Mesodermal cell (in vitro differentiated cells): ENCODE measurements around the gene OR10AD1.
"Not testable (repeated sequence)": the region's sequence is repeated elsewhere in the genome, so short reads cannot be mapped to it uniquely, and the experiment has no call there.

Source experiments
- H3K27ac ChIP-seq: 2 replicates; pipeline ENCODE4 v1.7.0; 2013; ENCODE audit warnings: mild to moderate bottlenecking, low read depth, low read length, moderate library complexity; ENCODE audit not compliant: severe bottlenecking
- H3K36me3 ChIP-seq: 2 replicates; pipeline ENCODE4 v1.7.1; 2013; ENCODE audit warnings: mild to moderate bottlenecking, low read length, moderate library complexity; ENCODE audit not compliant: control insufficient read depth, insufficient read depth
- H3K4me1 ChIP-seq: one replicate; pipeline ENCODE4 v1.7.1; 2013; ENCODE audit warnings: mild to moderate bottlenecking, low read length; ENCODE audit not compliant: insufficient read depth, control insufficient read depth, poor library complexity, severe bottlenecking
- H3K4me3 ChIP-seq: 2 replicates; pipeline ENCODE4 v1.7.0; 2013; ENCODE audit warnings: low read length, control low read depth, mild to moderate bottlenecking; ENCODE audit not compliant: insufficient read depth, poor library complexity, severe bottlenecking; ENCODE audit errors: extremely low read depth
- H3K9me3 ChIP-seq: 2 replicates; pipeline ENCODE4 v1.7.1; 2013; ENCODE audit warnings: mild to moderate bottlenecking, low read length, moderate library complexity; ENCODE audit not compliant: control insufficient read depth
- WGBS, 2 experiments: methylation state at CpG; one replicate each; pipeline ENCODE4 v1.1.5; 2013; ENCODE audit warnings: missing lambda C conversion rate in 2 of 2; ENCODE audit not compliant: insufficient coverage in 2 of 2; 5-methylcytosine and 5-hydroxymethylcytosine counted together

OR10AD1 gene

DNA sequence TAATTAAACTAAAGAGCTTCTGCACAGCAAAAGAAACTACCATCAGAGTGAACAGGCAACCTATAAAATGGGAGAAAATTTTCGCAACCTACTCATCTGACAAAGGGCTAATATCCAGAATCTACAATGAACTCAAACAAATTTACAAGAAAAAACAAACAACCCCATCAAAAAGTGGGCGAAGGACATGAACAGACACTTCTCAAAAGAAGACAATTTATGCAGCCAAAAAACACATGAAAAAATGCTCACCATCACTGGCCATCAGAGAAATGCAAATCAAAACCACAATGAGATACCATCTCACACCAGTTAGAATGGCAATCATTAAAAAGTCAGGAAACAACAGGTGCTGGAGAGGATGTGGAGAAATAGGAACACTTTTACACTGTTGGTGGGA lies 6.4 kb upstream of the OR10AD1 start:
- peaks cover 12% of the 10 kb centered on the region for H3K9me3 ChIP-seq
- not testable (repeated sequence) for H3K36me3 ChIP-seq, H3K27ac ChIP-seq, H3K4me3 ChIP-seq, H3K4me1 ChIP-seq
- no CpG with 5 or more reads among the region's 2 CpGs for WGBS, 2 experiments

- 86 to 89% methylated on average over 5 to 8 of the region's 8 CpGs for WGBS, 2 experiments
- Histone ChIP-seq H3K4me1 (no peaks in the 10 kb centered on the region), H3K4me3 (no peak overlapping the region), H3K36me3 (no peaks in the 10 kb centered on the region), H3K9me3 (peaks cover 10% of the 10 kb centered on the region), H3K27ac (no peak overlapping the region)
Measured at GRCh38 chr12:48202766-48203165, 326 bp downstream of the OR10AD1 start.

GRCh38 chr12:48201516-48201915 lies 1.6 kb downstream of the OR10AD1 start:
- H3K36me3 ChIP-seq = no peaks in the 10 kb centered on the region
- no peaks in the 10 kb centered on the region for H3K4me1 ChIP-seq
- peaks cover 4% of the 10 kb centered on the region for H3K9me3 ChIP-seq
- no peak overlapping the region for H3K27ac ChIP-seq
- no CpG with 5 or more reads among the region's 3 CpGs for WGBS, 2 experiments
- H3K4me3 ChIP-seq = no peak overlapping the region

DNA sequence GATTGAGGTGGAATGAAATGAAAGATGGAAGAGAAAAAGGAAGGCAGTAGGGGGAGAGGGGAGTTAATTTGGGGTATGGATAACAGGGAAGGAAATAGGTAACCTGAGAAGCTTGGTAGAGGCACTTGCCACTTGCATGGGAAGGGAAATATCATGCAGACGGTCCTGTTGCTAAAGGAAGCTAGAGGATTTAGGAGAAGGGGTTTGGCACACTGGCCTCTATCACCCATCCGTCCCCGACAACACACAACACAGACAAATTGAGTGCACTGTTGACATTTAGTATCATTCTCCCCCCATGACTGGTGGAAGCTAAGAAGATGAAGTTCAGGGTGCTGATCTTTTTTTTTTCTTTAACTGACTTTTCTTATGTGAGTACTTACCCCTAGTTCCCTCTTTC lies 2.0 kb downstream of the OR10AD1 start:
- Histone ChIP-seq H3K4me1 (no peaks in the 10 kb centered on the region), H3K4me3 (no peak overlapping the region), H3K9me3 (peaks cover 4% of the 10 kb centered on the region), H3K27ac (no peak overlapping the region), H3K36me3 (no peaks in the 10 kb centered on the region)
- WGBS, 2 experiments = 40 to 100% methylated on average over 1 of the region's 3 CpGs

GRCh38 chr12:48199774-48200221 lies 3.3 kb downstream of the OR10AD1 start:
- no peaks in the 10 kb centered on the region for H3K36me3 ChIP-seq
- WGBS, 2 experiments = no CpG with 5 or more reads among the region's 3 CpGs
- peaks cover 5% of the 10 kb centered on the region for H3K4me1 ChIP-seq
- no peak overlapping the region for H3K4me3 ChIP-seq
- peak overlapping the region; percentile 73 for H3K27ac ChIP-seq
- peaks cover 4% of the 10 kb centered on the region for H3K9me3 ChIP-seq

- peak overlapping the region; percentile 58 for H3K4me3 ChIP-seq
- peak overlapping the region; percentile 81 for H3K27ac ChIP-seq
- WGBS, 2 experiments = 80 to 94% methylated on average over 1 to 3 of the region's 10 CpGs
- no peaks in the 10 kb centered on the region for H3K36me3 ChIP-seq
- peaks cover 6% of the 10 kb centered on the region for H3K4me1 ChIP-seq
- no peaks in the 10 kb centered on the region for H3K9me3 ChIP-seq
Measured at GRCh38 chr12:48198985-48199384, 4.1 kb downstream of the OR10AD1 start.

DNA sequence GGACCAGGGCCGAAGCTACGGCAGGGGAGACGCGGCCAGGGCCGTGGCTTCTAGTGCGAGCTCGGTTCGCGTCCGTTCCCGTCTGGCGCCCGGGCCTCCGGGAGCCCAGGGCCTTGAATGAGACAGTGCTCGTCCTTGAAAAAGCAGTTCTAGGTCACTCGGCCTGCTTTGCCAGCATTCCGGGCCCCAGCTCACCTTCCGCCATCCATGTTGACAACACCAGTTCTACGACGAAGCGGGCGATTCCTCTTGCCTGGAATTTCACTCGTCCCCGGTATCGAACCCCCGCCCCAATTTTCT lies 4.5 kb downstream of the OR10AD1 start:
- peak overlapping the region; percentile 58 for H3K4me3 ChIP-seq
- peaks cover 6% of the 10 kb centered on the region for H3K4me1 ChIP-seq
- peak overlapping the region; percentile 81 for H3K27ac ChIP-seq
- H3K9me3 ChIP-seq = no peaks in the 10 kb centered on the region
- 42 to 43% methylated on average over 22 to 26 of the region's 26 CpGs for WGBS, 2 experiments
- H3K36me3 ChIP-seq = no peaks in the 10 kb centered on the region

GRCh38 chr12:48197971-48198671 lies 5.0 kb downstream of the OR10AD1 start:
- Histone ChIP-seq H3K36me3 (no peaks in the 10 kb centered on the region), H3K27ac (peak overlapping the region; percentile 81), H3K4me3 (peak overlapping the region; percentile 58), H3K4me1 (peaks cover 6% of the 10 kb centered on the region), H3K9me3 (no peaks in the 10 kb centered on the region)
- 6 to 12% methylated on average over 39 of the region's 39 CpGs for WGBS, 2 experiments

- Histone ChIP-seq H3K36me3 (no peaks in the 10 kb centered on the region), H3K4me3 (peak overlapping the region; percentile 58), H3K4me1 (peaks cover 6% of the 10 kb centered on the region), H3K9me3 (no peaks in the 10 kb centered on the region), H3K27ac (peak overlapping the region; percentile 81)
- WGBS, 2 experiments = 1 to 6% methylated on average over 7 to 8 of the region's 10 CpGs
Measured at GRCh38 chr12:48197549-48197970, 5.5 kb downstream of the OR10AD1 start.

DNA sequence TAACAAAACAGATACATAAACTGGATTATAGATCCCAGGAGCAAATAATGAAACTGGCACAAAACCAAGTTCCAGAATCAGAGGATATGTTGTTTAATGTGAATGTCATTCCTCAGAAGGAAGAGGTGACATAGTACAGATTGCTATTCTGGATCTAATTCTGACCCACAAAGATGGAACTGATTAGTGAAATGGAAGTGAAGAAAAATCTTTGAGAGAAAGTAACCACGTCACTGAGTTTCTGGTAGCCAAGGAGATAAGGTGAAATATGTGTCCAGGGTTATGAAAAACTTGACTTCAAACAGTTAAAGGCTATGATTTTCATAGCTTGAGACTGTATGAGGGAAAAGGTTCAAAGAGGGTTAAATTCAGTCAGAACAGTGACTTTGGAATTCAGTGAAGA lies 8.3 kb downstream of the OR10AD1 start:
- H3K4me3 ChIP-seq = no peak overlapping the region
- H3K27ac ChIP-seq = peak overlapping the region; percentile 11
- H3K36me3 ChIP-seq = no peaks in the 10 kb centered on the region
- H3K9me3 ChIP-seq = no peaks in the 10 kb centered on the region
- H3K4me1 ChIP-seq = peaks cover 6% of the 10 kb centered on the region
- 60 to 63% methylated on average over 1 of the region's 1 CpG for WGBS, 2 experiments

DNA sequence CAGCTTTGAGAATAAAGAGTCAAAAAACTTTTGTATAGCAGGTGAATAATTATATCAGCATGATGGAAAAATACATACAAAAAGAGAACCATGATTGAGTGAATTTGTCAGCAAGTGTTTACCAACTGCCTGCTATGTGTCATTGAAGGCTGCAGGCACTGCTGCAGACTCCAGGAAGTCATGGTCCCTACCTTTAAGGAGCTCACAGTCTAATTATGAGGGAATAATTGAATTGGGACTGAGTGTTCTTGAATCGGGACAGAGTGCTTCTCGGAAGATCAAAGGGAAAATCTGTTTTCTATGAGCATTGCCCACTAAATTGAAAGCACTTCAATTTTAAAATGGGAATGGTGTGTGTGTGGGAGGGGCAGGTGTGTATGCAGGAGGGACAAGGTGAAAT lies 9.5 kb downstream of the OR10AD1 start:
- Histone ChIP-seq H3K9me3 (no peaks in the 10 kb centered on the region), H3K27ac (no peak overlapping the region), H3K36me3 (no peaks in the 10 kb centered on the region), H3K4me1 (peaks cover 6% of the 10 kb centered on the region), H3K4me3 (no peak overlapping the region)
- 83 to 88% methylated on average over 2 of the region's 2 CpGs for WGBS, 2 experiments
